ENCODE data around the gene CAMTA1.

Gene CAMTA1

DNA sequence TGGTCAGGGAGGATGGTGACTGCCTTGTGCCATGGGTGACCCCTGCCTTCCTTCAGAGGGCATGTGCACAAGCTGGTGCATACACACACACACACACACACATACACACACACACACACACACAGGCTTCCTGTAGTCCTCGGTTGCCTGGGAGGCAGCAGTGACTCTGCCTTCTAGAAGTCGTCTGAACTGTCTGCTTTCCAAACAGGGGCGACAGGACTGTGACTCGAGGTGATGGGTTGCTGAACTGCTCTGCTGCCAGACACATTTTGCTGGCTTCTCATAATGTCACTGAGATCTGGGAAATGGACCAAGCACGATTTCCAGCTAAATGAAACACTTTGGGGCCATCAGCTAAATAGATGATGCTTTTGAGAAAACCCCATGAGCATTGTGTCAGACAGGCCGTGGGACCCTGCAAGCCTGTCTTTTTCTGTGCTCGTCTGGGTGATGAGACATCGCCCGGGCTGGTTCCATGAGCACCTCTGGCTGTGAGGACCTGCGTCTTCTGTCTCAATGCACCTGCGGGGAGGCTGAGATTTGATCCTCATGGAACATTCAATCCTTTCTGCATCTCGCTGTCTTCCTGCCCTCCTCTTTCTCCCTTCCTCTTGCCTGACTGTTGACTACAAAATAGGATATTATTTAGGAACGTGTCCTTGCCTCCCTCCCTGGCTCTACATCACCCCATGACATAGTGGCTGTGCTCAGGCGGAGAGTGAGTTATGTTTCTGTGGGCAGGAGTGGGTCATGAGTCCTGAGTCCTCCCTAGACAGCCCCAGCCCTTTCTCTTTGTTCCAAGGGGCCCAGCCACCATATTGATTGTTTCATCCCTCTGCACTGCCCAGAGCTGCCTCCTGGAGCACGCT lies 436.8 kb downstream of the CAMTA1 start:
- no peak for DNase-seq

DNA sequence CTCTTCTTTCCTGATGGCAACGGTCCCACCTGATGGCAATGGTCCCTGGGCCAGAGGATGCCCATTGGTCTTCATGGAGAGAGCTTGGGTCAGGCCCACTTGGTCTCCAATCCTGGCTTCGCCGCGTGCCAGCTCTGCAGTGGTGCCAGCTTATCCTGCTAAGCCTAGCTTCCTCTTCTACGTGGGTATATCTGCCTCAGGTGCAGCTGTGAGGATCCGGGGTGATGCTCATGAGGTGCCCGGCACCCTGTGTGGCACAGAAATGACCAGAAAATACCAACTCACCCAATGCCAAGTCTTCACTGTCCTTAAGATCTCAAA lies 437.4 kb downstream of the CAMTA1 start:
- no peak for DNase-seq

DNA sequence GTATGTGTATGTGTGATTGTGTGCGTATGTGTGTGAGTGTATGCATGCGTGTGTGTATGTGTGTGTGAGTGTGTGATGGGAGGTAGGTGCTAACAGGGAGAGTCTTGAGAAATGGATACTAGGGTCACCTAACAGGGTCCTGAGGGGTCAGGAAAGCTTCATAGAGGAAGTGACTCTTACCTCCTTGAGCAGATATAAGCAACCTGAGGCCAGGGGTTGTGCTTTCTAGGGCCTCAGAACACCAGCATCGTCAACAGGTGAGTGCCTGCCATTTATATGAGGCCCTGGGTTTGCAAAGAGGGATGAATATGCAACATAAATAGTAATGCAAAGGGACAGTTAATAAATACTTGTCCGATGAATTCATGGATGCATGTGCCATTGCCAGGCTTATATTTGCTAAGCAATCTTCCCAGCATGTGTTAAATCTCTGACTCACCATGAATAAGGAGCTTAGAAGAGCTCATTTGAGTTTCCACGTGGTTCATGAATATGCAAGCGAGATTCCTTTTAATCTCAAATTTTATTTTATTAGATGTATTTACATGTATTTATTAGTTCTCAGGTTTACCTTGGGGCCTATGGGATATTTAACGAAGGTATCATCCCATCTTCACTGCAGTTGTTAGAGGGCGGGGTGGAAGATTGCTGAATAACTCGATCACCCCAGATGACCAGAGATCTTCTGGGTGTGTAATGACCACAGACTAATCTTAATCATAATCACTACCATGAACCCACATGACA lies 438.3 kb downstream of the CAMTA1 start:
- no peak for DNase-seq

DNA sequence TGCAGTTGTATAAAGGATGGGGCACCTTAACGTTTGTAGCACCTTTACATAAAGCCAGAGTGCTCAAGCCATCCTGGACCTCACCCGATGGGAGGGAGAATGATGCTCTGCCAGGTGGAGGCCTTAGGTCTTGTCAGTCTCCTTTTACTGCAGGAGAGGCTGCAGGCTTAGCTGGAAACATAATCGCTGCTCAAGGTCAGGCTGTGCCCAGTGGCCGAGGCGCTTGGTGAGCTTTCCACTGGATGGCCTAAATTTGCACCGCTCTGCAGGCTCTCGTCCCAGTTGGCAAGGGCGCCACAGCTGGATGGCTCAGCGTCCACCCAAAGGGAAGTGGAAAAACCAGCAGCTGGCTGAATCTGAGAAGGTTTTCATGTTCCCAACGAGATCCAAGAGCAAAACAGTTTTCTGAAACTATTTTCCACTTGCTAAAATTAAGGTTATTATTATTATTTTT lies 438.9 kb downstream of the CAMTA1 start:
- no peak for DNase-seq

DNA sequence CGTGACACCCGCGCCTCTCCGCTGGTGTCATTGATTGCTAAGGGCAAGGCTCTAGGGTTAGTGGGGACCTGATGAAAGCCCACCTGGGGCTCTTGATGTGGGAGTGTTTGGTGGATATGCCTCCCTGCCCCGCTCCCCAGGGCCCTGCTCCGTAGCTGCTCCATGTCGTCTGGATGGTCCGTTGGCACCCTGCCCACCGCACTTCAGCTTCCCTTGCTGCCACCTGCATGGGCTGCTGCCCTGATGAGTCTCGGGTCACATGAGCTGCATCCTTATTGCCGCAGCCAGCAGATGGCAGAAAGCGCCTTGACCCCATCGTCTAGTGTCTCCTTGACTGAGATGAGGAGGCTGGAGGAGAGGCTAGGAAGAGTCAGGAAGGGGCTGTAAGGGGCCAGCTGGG lies 439.4 kb downstream of the CAMTA1 start:
- no peak for DNase-seq

DNA sequence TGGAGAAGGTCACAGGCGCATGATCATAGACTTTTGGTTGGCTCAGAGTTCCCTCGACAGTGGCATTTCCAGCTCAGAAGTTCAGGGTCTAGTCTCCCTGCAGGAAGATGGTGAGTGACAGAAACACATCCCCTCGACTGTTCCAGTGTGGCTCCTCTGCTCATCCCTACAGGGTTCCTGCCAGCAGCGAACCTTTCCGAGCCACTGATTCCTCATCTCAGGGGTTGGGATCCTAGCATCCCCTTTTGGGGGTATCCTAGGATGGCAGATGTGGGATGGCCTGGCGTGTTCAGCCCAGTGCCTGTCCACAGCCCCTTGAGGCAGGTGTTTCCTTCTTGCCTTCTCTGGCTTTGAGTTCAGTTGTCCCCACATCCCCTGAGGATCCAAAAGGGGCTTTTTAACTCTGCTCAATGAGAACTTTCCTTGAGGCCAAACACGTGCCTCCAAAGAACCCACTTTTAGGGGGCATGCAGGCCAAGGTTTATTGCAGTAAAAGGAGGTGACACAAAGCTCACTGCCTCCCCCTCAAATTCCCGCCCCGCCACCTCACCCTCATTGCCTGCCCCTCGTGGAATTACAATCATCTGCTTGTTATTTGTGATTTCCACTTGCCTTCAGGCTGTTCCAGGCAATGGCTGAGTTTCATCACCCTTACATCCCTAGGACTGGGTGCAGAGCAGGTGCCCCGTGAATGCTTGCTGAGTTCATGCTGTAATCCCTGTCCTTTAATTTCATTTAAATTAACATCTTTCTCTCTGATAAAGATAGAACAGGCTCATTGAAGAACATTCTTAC lies 440.7 kb downstream of the CAMTA1 start:
- no peak for DNase-seq

DNA sequence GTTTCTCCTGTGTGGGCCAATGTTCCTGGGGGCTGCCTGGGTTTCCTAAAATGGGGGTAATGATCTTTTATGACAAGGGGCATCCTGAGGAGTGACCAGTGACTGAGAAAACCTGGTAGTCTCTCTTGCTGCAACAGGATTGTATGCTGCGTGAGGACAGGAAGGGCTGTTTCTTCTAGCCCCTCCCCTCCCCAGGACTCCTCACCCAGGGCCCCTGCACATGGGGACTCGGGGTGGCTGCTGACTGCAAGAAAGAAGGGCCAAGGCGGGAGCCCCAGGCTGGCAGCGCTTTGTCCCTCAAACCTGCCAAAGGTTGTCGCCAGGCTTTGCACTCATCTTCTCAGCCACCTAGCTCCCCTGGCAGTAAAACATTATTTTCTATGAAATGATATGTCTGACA lies 442.4 kb downstream of the CAMTA1 start:
- no peak for DNase-seq

DNA sequence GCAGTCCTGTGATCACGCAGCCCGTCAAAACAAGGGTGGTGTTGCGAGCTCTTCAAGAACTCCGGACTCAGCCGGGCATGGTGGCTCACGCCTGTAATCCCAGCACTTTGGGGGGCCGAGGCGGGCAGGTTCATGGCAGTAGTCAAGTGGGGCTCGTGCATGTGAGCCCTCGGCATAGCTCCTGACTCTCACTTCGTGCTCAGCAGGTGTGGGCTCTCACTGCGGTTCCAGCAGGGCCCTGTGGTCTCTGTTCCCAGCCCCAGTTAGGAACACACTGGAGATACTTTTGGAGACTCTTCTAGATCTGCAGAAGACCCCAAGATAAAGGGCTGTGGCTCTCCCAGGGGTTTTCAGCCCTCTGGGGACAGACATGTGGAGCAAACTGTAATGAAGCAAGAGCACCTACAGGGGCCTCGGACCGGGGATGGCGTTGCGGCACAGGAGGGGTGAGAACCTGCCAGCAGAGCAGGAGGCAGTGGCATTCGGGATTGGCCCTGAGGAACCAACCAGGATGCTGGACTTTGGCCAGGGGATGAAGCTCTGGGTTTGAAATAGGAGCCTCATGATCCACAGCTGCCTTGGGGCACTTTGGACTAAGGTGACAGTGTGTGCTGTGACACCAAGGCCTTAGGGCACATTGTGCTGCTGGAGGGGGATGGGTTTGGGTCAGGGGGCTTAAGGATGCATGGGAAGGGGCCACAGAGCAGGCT lies 443.2 kb downstream of the CAMTA1 start:
- DNase-seq = no peak

DNA sequence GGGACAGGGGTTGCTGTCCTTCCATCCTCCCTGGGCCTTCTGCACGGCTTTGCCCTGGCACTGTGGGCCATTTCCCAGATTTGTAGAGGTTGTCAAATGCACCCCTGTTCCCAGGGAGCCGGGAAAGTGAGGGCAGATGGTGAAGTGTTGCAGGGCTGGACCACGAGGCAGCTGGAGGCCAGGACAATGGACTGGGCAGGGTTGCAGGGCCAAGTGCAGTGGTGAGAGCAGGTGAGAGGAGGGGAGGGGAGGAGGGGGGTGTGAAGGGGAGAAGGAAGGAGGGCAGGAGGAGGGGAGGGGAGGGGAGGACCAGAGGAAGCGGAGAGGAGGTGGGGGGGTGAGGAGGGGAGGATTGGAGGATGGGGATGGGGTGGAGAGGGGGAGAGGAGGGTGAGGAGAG lies 443.9 kb downstream of the CAMTA1 start:
- no peak for DNase-seq

DNA sequence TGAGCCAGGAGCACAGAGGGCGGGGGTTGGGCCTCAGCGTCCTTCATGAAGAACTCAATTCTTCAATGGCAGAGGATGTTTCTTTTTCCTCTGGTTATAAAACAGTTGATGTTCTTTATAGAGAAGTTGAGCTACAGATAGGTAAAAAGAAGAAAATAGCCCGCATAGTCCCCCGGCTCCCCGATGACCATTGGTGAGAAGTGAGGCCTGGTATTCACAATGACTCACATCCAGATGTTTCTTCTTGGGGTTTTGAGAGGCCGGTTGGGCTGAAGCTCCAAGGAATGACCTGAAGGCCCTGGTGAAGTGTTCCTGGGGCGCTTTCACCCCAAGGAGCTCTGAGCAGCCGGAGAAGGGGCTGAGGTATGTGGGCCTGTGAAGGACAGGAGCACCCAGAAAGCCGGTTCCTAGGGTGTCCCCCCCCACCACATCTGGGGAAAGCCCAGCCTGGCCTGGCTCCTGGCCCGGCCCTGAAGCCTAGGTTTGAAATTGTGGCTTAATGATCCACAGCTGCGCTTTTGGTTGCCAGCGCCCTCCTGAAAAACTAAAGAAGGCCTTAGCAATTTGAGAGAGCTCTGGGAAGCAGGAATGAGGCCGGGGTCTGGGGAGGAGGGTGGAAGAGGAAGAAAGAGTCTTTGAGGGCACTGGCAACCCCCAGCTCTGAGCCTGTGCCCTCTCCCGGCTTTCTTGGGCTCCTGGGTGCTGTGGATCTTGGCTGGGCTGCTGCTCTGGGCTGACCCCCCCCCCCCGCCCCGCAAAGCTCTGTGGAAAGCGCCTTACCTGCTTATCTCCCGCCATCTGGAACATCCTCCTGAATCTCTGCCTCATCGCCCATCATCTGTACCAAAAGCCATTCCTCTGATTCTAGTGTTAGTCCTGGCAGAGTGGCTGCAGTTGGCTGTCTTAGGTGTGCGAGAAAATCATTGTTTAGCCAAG lies 444.7 kb downstream of the CAMTA1 start:
- DNase-seq = no peak

DNA sequence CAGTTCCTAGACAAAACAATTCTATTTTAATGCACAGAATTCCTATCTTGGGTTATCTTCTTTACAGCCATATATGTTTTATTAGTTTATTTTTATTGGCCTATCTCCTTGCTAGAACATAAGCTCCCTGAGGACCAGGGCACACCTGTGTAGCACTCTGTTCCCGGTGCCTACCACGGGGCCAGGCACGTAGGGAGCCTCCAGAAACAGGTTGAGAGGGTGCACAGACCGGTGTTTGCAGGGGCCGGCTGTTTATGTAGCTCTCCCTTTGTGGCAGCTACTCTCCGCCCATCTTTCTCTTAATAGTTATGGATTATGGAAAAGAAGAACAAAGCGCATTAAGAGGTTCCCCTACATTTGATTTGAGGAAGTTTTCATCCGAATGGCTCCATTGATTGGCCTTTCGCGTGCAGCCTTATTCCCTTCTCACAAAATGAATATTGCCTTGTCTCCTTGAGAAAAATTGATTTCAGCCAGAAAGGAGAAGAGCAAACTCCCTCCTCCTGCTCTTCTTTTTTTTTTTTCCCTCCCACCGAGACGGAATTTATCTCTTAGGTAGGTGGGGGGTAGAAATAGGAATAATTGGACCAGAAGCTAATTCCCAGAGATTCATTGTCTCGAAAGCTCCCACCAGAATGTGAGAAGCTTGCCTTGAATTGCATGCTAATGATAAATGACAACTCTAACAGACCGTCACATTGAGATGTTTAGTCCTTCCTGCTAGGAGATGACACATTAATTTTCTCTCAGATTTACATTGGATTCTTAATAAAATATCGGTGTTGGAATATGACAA lies 447.4 kb downstream of the CAMTA1 start:
- no peak for DNase-seq

DNA sequence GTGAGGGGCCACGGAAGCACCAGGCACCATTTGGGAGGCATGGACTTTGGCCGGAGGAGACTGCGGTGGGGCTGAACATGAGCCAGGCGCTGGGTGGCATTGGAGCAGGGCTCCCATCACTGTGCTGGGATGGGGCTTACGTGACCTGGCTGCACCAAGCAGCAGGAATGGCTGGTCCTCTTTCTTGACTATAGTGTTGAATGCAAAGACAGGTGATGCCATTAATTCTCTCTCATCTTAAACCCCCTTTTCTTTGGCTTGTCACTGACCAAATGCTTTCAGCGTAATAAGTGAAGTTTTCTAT lies 447.9 kb downstream of the CAMTA1 start:
- no peak for DNase-seq

DNA sequence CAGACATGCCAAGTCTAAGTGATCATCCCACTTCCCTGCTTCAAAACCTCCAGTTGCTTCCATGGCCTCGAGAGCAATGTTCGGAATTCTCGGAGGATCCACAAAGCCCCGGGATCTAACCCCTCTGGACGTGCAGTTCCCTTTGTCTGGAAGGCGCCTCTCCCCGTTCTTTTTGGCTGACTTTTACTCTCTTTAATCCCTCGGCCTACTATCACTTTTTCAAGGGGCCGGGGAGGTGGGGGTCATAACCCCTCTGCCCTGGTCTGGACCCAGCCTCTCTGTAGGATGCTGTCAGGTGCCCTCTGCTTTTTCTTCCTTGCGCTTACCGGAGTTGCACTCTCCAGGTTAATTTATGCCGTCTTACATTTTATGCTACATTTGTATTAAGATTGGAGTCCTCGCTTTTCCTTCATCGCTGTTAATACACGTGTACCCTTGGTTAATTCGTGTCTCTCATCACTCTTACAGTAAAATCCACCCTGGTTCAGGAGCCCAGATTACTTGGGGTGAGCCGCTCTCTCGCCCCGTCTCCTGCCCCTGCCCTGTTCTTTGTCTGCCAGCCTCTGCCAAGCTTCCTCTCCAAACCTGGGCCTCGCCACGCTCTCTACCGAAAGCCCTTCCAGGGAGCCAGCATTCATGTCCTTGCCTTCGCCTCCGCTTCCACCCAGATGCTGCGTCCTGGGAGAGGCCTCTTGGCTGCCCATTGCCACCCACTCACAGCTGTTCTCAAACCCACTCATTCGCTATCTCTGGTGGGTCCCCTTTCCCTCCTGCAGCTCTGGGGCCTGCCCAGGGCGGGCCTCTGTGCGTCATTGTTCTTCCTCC lies 448.6 kb downstream of the CAMTA1 start:
- no peak for DNase-seq

DNA sequence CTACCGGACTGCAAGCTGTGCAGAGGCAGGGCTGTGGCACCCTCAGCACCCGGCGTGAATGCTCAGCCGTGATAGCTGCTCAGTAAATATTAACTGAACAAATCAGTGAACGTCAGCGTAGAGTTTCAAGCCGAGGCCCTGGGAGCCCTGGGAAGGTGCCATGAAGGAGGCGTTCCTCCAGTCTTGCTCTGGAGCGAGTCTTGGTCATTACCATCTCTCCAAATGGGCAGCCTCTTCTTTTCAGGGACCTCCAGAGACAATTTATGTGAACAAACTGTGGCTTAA lies 449.2 kb downstream of the CAMTA1 start:
- no peak for DNase-seq

DNA sequence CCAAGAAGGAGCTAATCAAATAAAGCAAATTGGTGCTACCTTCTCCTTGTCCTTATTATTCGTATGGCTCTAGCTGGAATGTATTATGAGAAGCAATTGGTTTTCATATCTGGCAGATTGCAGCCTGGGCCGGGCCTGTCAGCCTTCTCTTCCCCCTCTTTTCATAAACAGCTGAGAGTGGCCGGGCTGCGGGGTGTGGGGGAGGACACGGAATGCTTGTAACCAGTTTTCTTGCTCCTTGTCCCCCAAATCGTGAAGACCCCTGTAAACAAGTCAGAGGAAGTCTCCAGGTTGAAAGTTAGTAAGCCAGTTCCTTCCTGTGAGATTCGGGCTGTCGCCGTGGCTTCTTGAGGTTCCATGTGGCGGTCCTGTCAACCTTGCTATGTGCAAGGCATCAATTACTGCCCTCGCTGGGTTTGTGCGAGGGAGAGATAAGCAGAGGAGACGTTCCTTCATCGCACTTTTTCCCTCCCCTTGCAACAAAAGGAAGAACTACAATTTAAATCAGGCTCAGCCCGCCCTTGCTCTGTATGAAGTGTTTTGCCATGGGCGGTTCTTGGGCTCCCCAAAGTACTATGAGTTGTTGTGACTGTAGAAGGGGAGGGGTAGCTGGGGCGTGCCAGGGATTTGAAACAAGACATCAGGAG lies 450.7 kb downstream of the CAMTA1 start:
- no peak for DNase-seq

DNA sequence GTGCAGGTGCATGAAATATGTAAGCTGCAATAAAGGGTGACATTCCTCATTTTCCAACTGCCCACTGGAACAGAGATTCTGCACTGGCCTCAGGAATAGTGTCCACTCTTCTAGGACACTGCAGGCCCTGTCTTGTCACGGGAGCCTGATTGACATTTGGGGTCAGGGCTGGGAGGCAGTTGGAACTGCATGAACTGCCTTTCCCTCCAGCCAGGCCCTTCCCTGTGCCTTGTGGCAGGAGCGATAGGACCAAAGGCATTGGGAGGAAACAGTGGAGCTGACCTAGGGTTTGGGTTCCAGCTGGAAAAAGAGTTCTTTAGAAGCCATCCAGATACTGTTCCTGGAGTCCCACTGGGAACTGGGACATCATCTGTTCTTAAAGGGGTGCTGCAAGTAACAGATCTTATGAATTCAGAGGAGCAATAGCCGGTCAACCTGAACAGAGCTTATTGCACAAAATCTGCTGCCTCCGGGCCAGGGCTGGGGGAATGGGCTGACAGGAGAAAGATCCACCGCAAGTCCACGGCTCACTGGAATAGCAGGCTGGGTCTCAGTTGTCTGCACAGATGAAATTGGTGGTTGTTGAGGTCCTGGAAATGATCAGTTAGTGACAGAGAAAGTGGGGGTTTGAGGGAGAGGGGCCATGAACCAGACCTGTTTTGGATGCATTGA lies 451.7 kb downstream of the CAMTA1 start:
- DNase-seq = no peak

DNA sequence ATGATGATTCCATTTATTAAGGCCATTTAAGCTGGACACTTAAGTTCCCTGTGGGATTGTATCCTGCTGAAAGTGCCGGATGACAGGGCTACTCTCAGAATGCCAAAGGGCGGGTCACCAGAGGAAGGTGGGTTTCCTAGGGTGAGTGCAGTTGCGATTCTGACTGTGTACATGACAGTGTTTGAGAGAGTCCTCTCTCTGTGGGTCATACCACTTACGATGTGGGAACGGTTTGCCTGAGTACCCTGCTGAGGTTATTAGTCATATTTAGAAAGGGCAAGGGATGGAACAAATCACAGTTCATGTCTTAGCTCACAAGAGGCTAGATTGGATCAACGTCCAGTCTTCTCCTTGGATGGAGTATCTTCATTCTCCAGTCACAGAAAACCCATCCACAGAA lies 461.9 kb downstream of the CAMTA1 start:
- DNase-seq = no peak

DNA sequence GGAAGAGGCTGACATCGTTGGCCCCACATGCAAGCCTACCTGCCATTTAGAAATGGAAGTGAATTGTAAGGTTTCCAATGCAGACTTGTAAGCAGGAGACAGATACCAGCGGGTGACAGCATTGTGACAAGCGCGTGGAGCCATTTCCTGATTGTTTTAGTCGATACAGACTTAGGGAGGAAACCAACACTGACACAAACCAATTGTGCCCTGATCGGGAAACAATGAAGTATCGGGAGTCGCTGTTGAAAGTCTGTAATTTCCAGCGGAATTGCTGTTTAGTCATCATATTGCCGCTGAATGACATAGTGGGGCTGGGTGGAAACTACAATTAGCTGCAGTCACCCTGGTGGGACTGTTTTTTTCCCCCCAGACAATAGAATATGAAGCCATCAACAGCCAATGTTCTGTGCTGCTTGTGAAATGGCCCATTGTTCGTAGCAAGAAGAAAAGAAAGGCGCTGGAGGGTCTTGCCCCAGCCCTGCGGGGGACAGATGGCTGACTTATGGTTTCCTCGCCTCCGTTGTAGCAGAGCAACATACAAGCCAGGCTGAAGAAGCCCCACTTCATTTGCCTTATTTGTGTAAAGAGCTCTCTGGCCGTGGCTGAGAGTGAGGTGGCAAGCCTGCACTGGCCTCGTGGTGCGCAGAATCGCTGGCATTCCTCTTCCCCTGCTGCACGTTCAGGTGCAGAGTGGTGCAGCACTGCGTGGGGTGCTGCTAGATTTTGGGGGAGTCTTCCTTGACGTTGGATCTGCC lies 462.7 kb downstream of the CAMTA1 start:
- no peak for DNase-seq
